C4-2B (cell line): ENCODE results near the gene DEPDC1.

Experiments
- CTCF ChIP-seq: fragments of 450-650 bp; conservative IDR thresholded peaks from 2 replicates; pipeline ENCODE4 v1.5.1; 2017; ENCODE audit warnings: mild to moderate bottlenecking
- ZFX ChIP-seq: fragments of 450-650 bp; IDR thresholded peaks from 2 replicates; pipeline ENCODE4 v1.6.1; 2017

- no peak for TF ChIP-seq CTCF
- TF ChIP-seq ZFX, result no peak
Observed at GRCh38 chr1:68497358-68497698, 446 bp upstream of the DEPDC1 start.
